SK-N-SH (cell line): ENCODE measurements around the gene HECW1. TPM values are rescaled to one million over a fixed set of nuclear protein-coding genes. Genes with fewer than 3 reads are reported as not detected.

Experiments
- CTCF ChIA-PET: fragments of 300-600, 350-600 bp; formaldehyde crosslinking; extraction: SDS; loops from one replicate; lab custom pipeline; 2021; lab: Yijun Ruan, JAX
- POLR2A ChIA-PET: fragments of 350-600 bp; sonication (Branson Sonifier 250); formaldehyde crosslinking; extraction: SDS; loops from one replicate; lab custom pipeline; 2020; ENCODE audit warnings: antibody characterized with exemption, inconsistent platforms; lab: Yijun Ruan, JAX
- DNase-seq: peaks from one replicate; pipeline ENCODE4 v3.0.0; 2012
- H2AFZ ChIP-seq: fragments of 200-600 bp; sonication (generic); 2 replicates; pipeline ENCODE4 v1.8.1; 2016; ENCODE audit warnings: antibody characterized with exemption, mild to moderate bottlenecking, low read depth
- H3F3A ChIP-seq: fragments of 200-600 bp; sonication (generic); replicated peaks from 2 replicates; pipeline ENCODE3; 2016; ENCODE audit warnings: antibody characterized with exemption, mild to moderate bottlenecking; ENCODE audit not compliant: insufficient read depth
- H3K27ac ChIP-seq, 2 experiments: fragments of 200-500 bp in 1 of 2; fragments of 200-600 bp in 1 of 2; sonication (Bioruptor generic) in 1 of 2; sonication (generic), shearing (Covaris generic) in 1 of 2; 2 replicates each; pipeline versions ENCODE4 v1.5.1 to v1.6.1; 2014 to 2016; ENCODE audit warnings: low read depth in 2 of 2, inconsistent platforms in 1 of 2, low read length in 1 of 2, mild to moderate bottlenecking in 1 of 2, mixed read lengths in 1 of 2
- H3K27me3 ChIP-seq: fragments of 200-600 bp; sonication (generic), shearing (Covaris generic); 2 replicates; pipeline ENCODE4 v1.6.1; 2016; ENCODE audit warnings: mixed run types; ENCODE audit not compliant: insufficient read depth
- H3K36me3 ChIP-seq, 2 experiments: fragments of 200-500 bp in 1 of 2; fragments of 200-600 bp in 1 of 2; sonication (Bioruptor generic) in 1 of 2; sonication (generic) in 1 of 2; replicated peaks in 1 of 2; 2 replicates each; pipeline versions ENCODE3 to v1.5.1; 2014 to 2016; ENCODE audit warnings: low read length in 1 of 2, mild to moderate bottlenecking in 1 of 2; ENCODE audit not compliant: insufficient read depth in 2 of 2, control insufficient read depth in 1 of 2
- H3K4me1 ChIP-seq, 2 experiments: fragments of 200-500 bp in 1 of 2; fragments of 200-600 bp in 1 of 2; sonication (Bioruptor generic) in 1 of 2; sonication (generic), shearing (Covaris generic) in 1 of 2; 2 replicates each; pipeline versions ENCODE4 v1.5.1 to v1.6.1; 2014 to 2016; ENCODE audit warnings: low read depth in 1 of 2, low read length in 1 of 2, mixed run types in 1 of 2; ENCODE audit not compliant: insufficient read depth in 2 of 2, control insufficient read depth in 1 of 2
- H3K4me2 ChIP-seq: fragments of 200-600 bp; sonication (generic), shearing (Covaris generic); 2 replicates; pipeline ENCODE4 v1.6.1; 2017; ENCODE audit warnings: mixed run types
- H3K4me3 ChIP-seq, 2 experiments: fragments of 200-500 bp in 1 of 2; fragments of 200-600 bp in 1 of 2; sonication (Bioruptor generic) in 1 of 2; sonication (generic), shearing (Covaris generic) in 1 of 2; 2 replicates each; pipeline versions ENCODE4 v1.5.1 to v1.8.1; 2014 to 2016; ENCODE audit warnings: low read depth in 2 of 2, inconsistent platforms in 1 of 2, low read length in 1 of 2, mild to moderate bottlenecking in 1 of 2, mixed read lengths in 1 of 2, moderate library complexity in 1 of 2
- H3K79me2 ChIP-seq: fragments of 200-600 bp; sonication (generic); 2 replicates; pipeline ENCODE4 v1.8.1; 2017; ENCODE audit warnings: mild to moderate bottlenecking; ENCODE audit not compliant: insufficient read depth
- H3K9ac ChIP-seq: fragments of 200-600 bp; sonication (generic); 2 replicates; pipeline ENCODE4 v1.6.1; 2017; ENCODE audit warnings: mixed run types
- H3K9me2 ChIP-seq: fragments of 200-600 bp; sonication (generic); 2 replicates; pipeline ENCODE4 v1.6.1; 2017; ENCODE audit warnings: mixed run types
- H3K9me3 ChIP-seq: fragments of 200-600 bp; sonication (generic); 2 replicates; pipeline ENCODE4 v1.6.1; 2017; ENCODE audit warnings: mixed run types, mild to moderate bottlenecking, moderate library complexity
- H4K20me1 ChIP-seq: fragments of 200-600 bp; sonication (generic); 2 replicates; pipeline ENCODE4 v1.6.1; 2017; ENCODE audit warnings: mild to moderate bottlenecking, mixed run types; ENCODE audit not compliant: insufficient read depth
- ELF1 ChIP-seq: IDR thresholded peaks from 2 replicates; pipeline ENCODE4 v1.4.0; 2012
- EP300 ChIP-seq, 2 experiments: IDR thresholded peaks; 2 replicates each; pipeline versions ENCODE4 v1.4.0 to v1.6.1; 2012; ENCODE audit warnings: borderline replicate concordance in 1 of 2, low read depth in 1 of 2, low read length in 1 of 2
- EZH2phosphoT487 ChIP-seq: fragments of 200-600 bp; sonication (generic); IDR thresholded peaks from 2 replicates; pipeline ENCODE4 v1.6.1; 2017; ENCODE audit warnings: low read depth, mixed run types, mild to moderate bottlenecking, antibody characterized with exemption, moderate library complexity, borderline replicate concordance
- FOSL2 ChIP-seq: IDR thresholded peaks from 2 replicates; pipeline ENCODE4 v1.4.0; 2012; ENCODE audit warnings: low read depth, mild to moderate bottlenecking, moderate library complexity, borderline replicate concordance
- FOXJ3 ChIP-seq: sonication (generic); formaldehyde crosslinking; IDR thresholded peaks from 2 replicates; pipeline ENCODE4 v1.5.1; 2020; ENCODE audit warnings: mild to moderate bottlenecking, missing genetic modification reagents
- GABPA ChIP-seq: IDR thresholded peaks from 2 replicates; pipeline ENCODE4 v1.4.0; 2012; ENCODE audit warnings: low read depth, mild to moderate bottlenecking
- GATA2 ChIP-seq: sonication (generic); formaldehyde crosslinking; IDR thresholded peaks from 2 replicates; pipeline ENCODE4 v1.5.0; 2020; ENCODE audit warnings: mild to moderate bottlenecking, missing genetic modification reagents
- JUND ChIP-seq: IDR thresholded peaks from 2 replicates; pipeline ENCODE4 v1.4.0; 2012
- MXI1 ChIP-seq: IDR thresholded peaks from 2 replicates; pipeline ENCODE4 v1.6.1; 2012; ENCODE audit warnings: mild to moderate bottlenecking, low read depth, low read length, improper control_type of control experiment
- NFIC ChIP-seq: IDR thresholded peaks from 2 replicates; pipeline ENCODE4 v1.4.0; 2012; ENCODE audit warnings: borderline replicate concordance
- POLR2AphosphoS5 ChIP-seq: IDR thresholded peaks from 2 replicates; pipeline ENCODE4 v1.6.1; 2012; ENCODE audit warnings: low read depth, low read length
- RAD21 ChIP-seq: IDR thresholded peaks from 2 replicates; pipeline ENCODE4 v1.6.1; 2012; ENCODE audit warnings: mild to moderate bottlenecking, low read length
- RFX5 ChIP-seq: IDR thresholded peaks from 2 replicates; pipeline ENCODE4 v1.6.1; 2012; ENCODE audit warnings: mild to moderate bottlenecking, improper control_type of control experiment, low read length
- RXRA ChIP-seq: IDR thresholded peaks from 2 replicates; pipeline ENCODE4 v1.4.0; 2012; ENCODE audit warnings: low read depth, mild to moderate bottlenecking, borderline replicate concordance
- SIN3A ChIP-seq: IDR thresholded peaks from 2 replicates; pipeline ENCODE4 v1.6.1; 2012; ENCODE audit warnings: low read depth, mild to moderate bottlenecking, low read length, moderate library complexity, borderline replicate concordance
- SMC3 ChIP-seq: IDR thresholded peaks from 2 replicates; pipeline ENCODE4 v1.6.1; 2012; ENCODE audit warnings: low read depth, low read length, improper control_type of control experiment
- TCF12 ChIP-seq: IDR thresholded peaks from 2 replicates; pipeline ENCODE4 v1.4.0; 2012
- YY1 ChIP-seq: IDR thresholded peaks from 2 replicates; pipeline ENCODE4 v1.4.0; 2012; ENCODE audit warnings: low read depth, mild to moderate bottlenecking
- WGBS: methylation state at CpG from one replicate; pipeline ENCODE4 v1.1.6; 2017; ENCODE audit warnings: low lambda C conversion rate; 5-methylcytosine and 5-hydroxymethylcytosine counted together
- polyA plus RNA-seq, 3 experiments: library from polyadenylated mRNA; depleted of rRNA; stranded (reverse); fragments of >200 nt; gene quantifications; 2 replicates each; pipeline ENCODE4 v1.2.3, GENCODE V29; 2012
- TF ChIP-seq, protein P1 (sequence below): fragments of 150-350 bp; IDR thresholded peaks from 2 replicates; pipeline ENCODE4 v1.6.1; 2016; ENCODE audit warnings: mild to moderate bottlenecking, low read depth, low read length
- TF ChIP-seq, protein P2 (sequence below): fragments of 200-600 bp; sonication (generic); IDR thresholded peaks from 2 replicates; pipeline ENCODE4 v1.6.1; 2017; ENCODE audit warnings: antibody characterized with exemption, mild to moderate bottlenecking, moderate library complexity

The HECW1 gene
- polyA plus RNA-seq, 1 of the 3 experiments (the other 2 are of a cell fraction) = not detected

DNA sequence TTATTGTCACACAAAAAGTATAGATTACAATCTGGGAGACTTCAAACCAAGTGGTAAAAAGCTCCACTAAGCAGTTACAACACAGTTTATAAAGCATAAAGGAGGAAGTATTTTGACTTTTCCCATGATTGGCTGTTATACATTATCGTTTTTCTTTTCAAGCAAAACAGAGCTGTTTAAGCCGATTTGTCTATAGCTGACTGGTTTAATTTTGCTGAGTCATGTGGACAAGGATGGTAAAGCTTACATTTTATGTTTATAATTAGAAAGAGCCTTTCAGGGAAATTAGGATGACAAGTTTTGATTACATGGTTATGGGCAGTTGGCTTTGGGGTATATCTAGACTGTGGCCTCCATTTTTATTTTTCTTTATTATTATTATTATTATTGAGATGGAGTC, 318.0 kb downstream of the HECW1 start (continued):
- no peak for TF ChIP-seq GATA2 (CRISPR knock-in tag)
- no peak for TF ChIP-seq JUND
- TF ChIP-seq FOSL2 = no peak

DNA sequence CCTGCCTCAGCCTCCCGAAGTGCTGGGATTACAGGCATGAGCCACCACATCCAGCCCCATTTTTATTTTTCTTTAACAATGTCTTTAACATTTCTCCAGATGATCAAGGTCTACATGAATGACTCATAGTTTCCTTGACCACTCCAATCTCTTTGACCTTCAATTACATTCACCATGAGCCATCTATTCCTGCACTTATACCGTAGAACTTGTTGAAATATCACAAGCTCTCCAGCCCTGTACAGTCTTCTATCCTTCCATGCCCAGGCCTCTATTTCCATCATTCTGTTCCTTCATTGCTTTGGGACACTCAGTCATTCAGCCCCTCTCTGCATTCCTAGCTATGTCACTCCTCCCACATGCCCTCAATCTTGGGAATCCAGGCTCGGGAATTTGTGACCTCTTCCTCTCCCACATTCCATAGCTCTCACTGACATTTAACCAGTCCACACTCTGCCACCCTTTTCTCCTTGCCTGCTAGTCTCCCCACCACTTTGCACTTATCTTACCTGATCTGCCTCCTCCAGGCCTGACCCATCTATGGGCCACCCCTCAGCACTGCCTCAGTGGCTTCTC, 318.7 kb downstream of the HECW1 start:
- Histone ChIP-seq H3F3A (no peaks in the 10 kb centered on the region), H2AFZ (no peak overlapping the region), H3K4me2 (no peak overlapping the region), H3K36me3 (no peaks in the 10 kb centered on the region), H3K9me2 (no peaks in the 10 kb centered on the region), H3K79me2 (no peaks in the 10 kb centered on the region), H3K9me3 (no peaks in the 10 kb centered on the region), H4K20me1 (no peaks in the 10 kb centered on the region), H3K9ac (no peak overlapping the region), H3K27me3 (no peaks in the 10 kb centered on the region; the same call in 1 of the 2 replicates), H3K4me3 (no peak overlapping the region), H3K4me1 (no peaks in the 10 kb centered on the region), H3K27ac (no peak overlapping the region)
- ChIA-PET POLR2A (no interaction called here), CTCF (interaction anchor here (1.0 to 2.5 kb wide), 5 partner anchors 8 to 408 kb away, joined by 3 to 13 read pairs (median 4); no protein-coding TSS in a partner anchor)
- no peak for DNase-seq
- no peak for TF ChIP-seq EP300 (IDR thresholded peaks at IDR 0.05; ENCODE audit: borderline replicate concordance in 1 of 2, low read depth in 1 of 2, low read length in 1 of 2)
- no peak for TF ChIP-seq RAD21
- no peak for TF ChIP-seq RFX5
- no peak for TF ChIP-seq GABPA
- no peak for TF ChIP-seq TCF12
- no peak for TF ChIP-seq EZH2phosphoT487
- no peak for TF ChIP-seq FOSL2
- TF ChIP-seq MXI1 = no peak
- TF ChIP-seq NFIC = no peak
- TF ChIP-seq, protein P1, sequence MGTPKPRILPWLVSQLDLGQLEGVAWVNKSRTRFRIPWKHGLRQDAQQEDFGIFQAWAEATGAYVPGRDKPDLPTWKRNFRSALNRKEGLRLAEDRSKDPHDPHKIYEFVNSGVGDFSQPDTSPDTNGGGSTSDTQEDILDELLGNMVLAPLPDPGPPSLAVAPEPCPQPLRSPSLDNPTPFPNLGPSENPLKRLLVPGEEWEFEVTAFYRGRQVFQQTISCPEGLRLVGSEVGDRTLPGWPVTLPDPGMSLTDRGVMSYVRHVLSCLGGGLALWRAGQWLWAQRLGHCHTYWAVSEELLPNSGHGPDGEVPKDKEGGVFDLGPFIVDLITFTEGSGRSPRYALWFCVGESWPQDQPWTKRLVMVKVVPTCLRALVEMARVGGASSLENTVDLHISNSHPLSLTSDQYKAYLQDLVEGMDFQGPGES = no peak
- TF ChIP-seq POLR2AphosphoS5 = no peak
- WGBS = 51% methylated on average over 3 of the region's 3 CpGs

DNA sequence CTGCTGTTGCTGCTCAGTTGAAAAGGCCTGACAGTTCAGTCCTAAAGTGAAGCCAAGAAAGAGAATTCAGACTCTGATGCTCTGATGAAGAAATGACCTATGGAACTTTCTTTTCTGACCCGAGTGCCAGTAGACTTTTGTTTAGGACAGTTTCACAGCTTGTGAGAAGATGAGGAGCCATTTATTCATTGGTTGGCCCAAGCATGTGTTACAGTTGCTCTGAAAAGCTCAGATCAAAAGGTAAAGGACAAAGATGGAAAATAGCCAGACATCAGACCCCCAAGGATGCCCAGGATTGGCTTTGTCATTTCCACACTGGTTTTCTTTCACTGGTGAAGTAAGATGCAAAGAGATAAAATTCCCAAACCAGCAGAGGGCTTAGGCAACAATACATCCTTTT, 321.2 kb downstream of the HECW1 start:
- 67% methylated on average over 1 of the region's 1 CpG for WGBS
- Histone ChIP-seq H3K9me3 (no peaks in the 10 kb centered on the region), H3K9ac (no peak overlapping the region), H3K4me2 (no peak overlapping the region), H3K27ac (no peak overlapping the region), H3K4me1 (no peaks in the 10 kb centered on the region; a peak in 1 of 4 replicates), H3K4me3 (no peak overlapping the region), H4K20me1 (no peaks in the 10 kb centered on the region), H3K27me3 (no peaks in the 10 kb centered on the region; the same call in 1 of the 2 replicates), H2AFZ (no peak overlapping the region), H3K36me3 (no peaks in the 10 kb centered on the region), H3K79me2 (no peaks in the 10 kb centered on the region), H3F3A (no peaks in the 10 kb centered on the region), H3K9me2 (no peaks in the 10 kb centered on the region)
- DNase-seq = no peak
- ChIA-PET CTCF (interaction anchor here (1.0 to 2.1 kb wide), 2 partner anchors 9 to 30 kb away, joined by 3 to 6 read pairs; no protein-coding TSS in a partner anchor), POLR2A (no interaction called here)
- no peak for TF ChIP-seq POLR2AphosphoS5
- TF ChIP-seq EZH2phosphoT487 = no peak
- no peak for TF ChIP-seq JUND
- TF ChIP-seq GABPA = no peak
- TF ChIP-seq RFX5 = no peak
- TF ChIP-seq, protein P2, sequence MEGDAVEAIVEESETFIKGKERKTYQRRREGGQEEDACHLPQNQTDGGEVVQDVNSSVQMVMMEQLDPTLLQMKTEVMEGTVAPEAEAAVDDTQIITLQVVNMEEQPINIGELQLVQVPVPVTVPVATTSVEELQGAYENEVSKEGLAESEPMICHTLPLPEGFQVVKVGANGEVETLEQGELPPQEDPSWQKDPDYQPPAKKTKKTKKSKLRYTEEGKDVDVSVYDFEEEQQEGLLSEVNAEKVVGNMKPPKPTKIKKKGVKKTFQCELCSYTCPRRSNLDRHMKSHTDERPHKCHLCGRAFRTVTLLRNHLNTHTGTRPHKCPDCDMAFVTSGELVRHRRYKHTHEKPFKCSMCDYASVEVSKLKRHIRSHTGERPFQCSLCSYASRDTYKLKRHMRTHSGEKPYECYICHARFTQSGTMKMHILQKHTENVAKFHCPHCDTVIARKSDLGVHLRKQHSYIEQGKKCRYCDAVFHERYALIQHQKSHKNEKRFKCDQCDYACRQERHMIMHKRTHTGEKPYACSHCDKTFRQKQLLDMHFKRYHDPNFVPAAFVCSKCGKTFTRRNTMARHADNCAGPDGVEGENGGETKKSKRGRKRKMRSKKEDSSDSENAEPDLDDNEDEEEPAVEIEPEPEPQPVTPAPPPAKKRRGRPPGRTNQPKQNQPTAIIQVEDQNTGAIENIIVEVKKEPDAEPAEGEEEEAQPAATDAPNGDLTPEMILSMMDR = no peak
- no peak for TF ChIP-seq SMC3
- TF ChIP-seq ELF1 = no peak
- TF ChIP-seq, protein P1 = no peak
- no peak for TF ChIP-seq MXI1
- no peak for TF ChIP-seq NFIC
- TF ChIP-seq SIN3A = no peak
- TF ChIP-seq RXRA = no peak
- TF ChIP-seq RAD21 = no peak
- no peak for TF ChIP-seq TCF12
- TF ChIP-seq FOXJ3 (CRISPR knock-in tag) = no peak
- TF ChIP-seq YY1 = no peak
